ENCODE results near the gene TNFRSF4. TPM values are rescaled to one million over a fixed set of nuclear protein-coding genes. Genes with fewer than 3 reads are reported as not detected.

TNFRSF4 gene
- total and polyA plus RNA-seq, 4 donors, result 0.08 to 0.35 (median 0.15) TPM; not detected in 1

GRCh38 chr1:1167841-1168450 lies 46.0 kb downstream of the TNFRSF4 start:
- no peak overlapping the region for H3K9ac ChIP-seq (ENCODE audit: low read depth in 1 of 2, low read length in 2 of 2)
- H3K36me3 ChIP-seq (ENCODE audit: control insufficient read depth in 4 of 4, insufficient read depth in 3 of 4, low read depth in 1 of 4, low read length in 3 of 4), result no peaks in the 10 kb centered on the region
- H3K27me3 ChIP-seq (ENCODE audit: control insufficient read depth in 4 of 4, insufficient read depth in 4 of 4, low read length in 3 of 4), result peaks cover 0 to 12% (median 3%) of the 10 kb centered on the region in 4 donors
- H3K27ac ChIP-seq (ENCODE audit: low read depth in 1 of 2, low read length in 2 of 2), result no peak overlapping the region
- DNase-seq (ENCODE audit: low spot score), result no peak
- no peaks in the 10 kb centered on the region for H3K9me3 ChIP-seq (ENCODE audit: control insufficient read depth in 4 of 4, low read length in 3 of 4)
- peaks cover 0 to 4% (median 0%) of the 10 kb centered on the region in 4 donors for H3K4me1 ChIP-seq (ENCODE audit: control insufficient read depth in 4 of 4, insufficient read depth in 4 of 4, low read length in 3 of 4)
- whole genome bisulfite sequencing, result 73% methylated on average over 36 of the region's 36 CpGs
- TF ChIP-seq REST (IDR thresholded peaks at IDR 0.05) (no peak), EGR1 (IDR thresholded peaks at IDR 0.05; ENCODE audit: low read depth in 2 of 2) (no peak), ATF3 (IDR thresholded peaks at IDR 0.05) (no peak), CTCF (IDR thresholded peaks at IDR 0.05; ENCODE audit: low read depth, low read length, missing input control) (no peak), RXRA (IDR thresholded peaks at IDR 0.05) (no peak), YY1 (IDR thresholded peaks at IDR 0.05) (no peak)
- no peak overlapping the region for H3K4me3 ChIP-seq (ENCODE audit: low read depth in 1 of 3, low read length in 3 of 3)

GRCh38 chr1:1167398-1167821 lies 46.5 kb downstream of the TNFRSF4 start:
- H3K27me3 ChIP-seq (ENCODE audit: control insufficient read depth in 4 of 4, insufficient read depth in 4 of 4, low read length in 3 of 4), result peaks cover 0 to 12% (median 3%) of the 10 kb centered on the region in 4 donors
- no peak for DNase-seq (ENCODE audit: low spot score)
- TF ChIP-seq RAD21 (IDR thresholded peaks at IDR 0.05), result no peak
- no peak for TF ChIP-seq ATF3 (IDR thresholded peaks at IDR 0.05)
- no peak for TF ChIP-seq YY1 (IDR thresholded peaks at IDR 0.05)
- TF ChIP-seq NR2F2 (IDR thresholded peaks at IDR 0.05), result no peak
- no peak for TF ChIP-seq SP1 (IDR thresholded peaks at IDR 0.05)
- no peak for TF ChIP-seq TAF1 (conservative IDR thresholded peaks at IDR 0.05)
- no peak for TF ChIP-seq MAX (IDR thresholded peaks at IDR 0.05)
- TF ChIP-seq JUND (IDR thresholded peaks at IDR 0.05), result no peak
- TF ChIP-seq REST (IDR thresholded peaks at IDR 0.05), result no peak
- no peak for TF ChIP-seq FOXA2 (IDR thresholded peaks at IDR 0.05)
- TF ChIP-seq CTCF (IDR thresholded peaks at IDR 0.05; ENCODE audit: low read depth, low read length, missing input control), result no peak
- TF ChIP-seq FOXA1 (IDR thresholded peaks at IDR 0.05), result no peak
- no peak for TF ChIP-seq HNF4G (IDR thresholded peaks at IDR 0.05)
- no peak for TF ChIP-seq EGR1 (IDR thresholded peaks at IDR 0.05; ENCODE audit: low read depth in 2 of 2)
- TF ChIP-seq HNF4A (conservative IDR thresholded peaks at IDR 0.05), result no peak
- TF ChIP-seq RXRA (IDR thresholded peaks at IDR 0.05), result no peak
- no peak for TF ChIP-seq ZBTB33 (IDR thresholded peaks at IDR 0.05)

More at GRCh38 chr1:1167398-1167821, 46.5 kb downstream of the TNFRSF4 start:
- H3K4me1 ChIP-seq (ENCODE audit: control insufficient read depth in 4 of 4, insufficient read depth in 4 of 4, low read length in 3 of 4), result peaks cover 0 to 4% (median 0%) of the 10 kb centered on the region in 4 donors
- no peak overlapping the region for H3K9ac ChIP-seq (ENCODE audit: low read depth in 1 of 2, low read length in 2 of 2)
- H3K36me3 ChIP-seq (ENCODE audit: control insufficient read depth in 4 of 4, insufficient read depth in 3 of 4, low read depth in 1 of 4, low read length in 3 of 4), result no peaks in the 10 kb centered on the region
- 75% methylated on average over 20 of the region's 20 CpGs for WGBS
- H3K4me3 ChIP-seq (ENCODE audit: low read depth in 1 of 3, low read length in 3 of 3), result no peak overlapping the region
- no peaks in the 10 kb centered on the region for H3K9me3 ChIP-seq (ENCODE audit: control insufficient read depth in 4 of 4, low read length in 3 of 4)
- no peak overlapping the region for H3K27ac ChIP-seq (ENCODE audit: low read depth in 1 of 2, low read length in 2 of 2)
